ENCODE results near the gene PHC3.
"Not testable (repeated sequence)": the region's sequence is repeated elsewhere in the genome, so short reads cannot be mapped to it uniquely, and the experiment has no call there.

Gene PHC3

GRCh38 chr3:170204509-170204908 is 23.0 kb upstream of the PHC3 start:
- in situ Hi-C loops (cut with MboI; ENCODE audit: low pct_unique_long_range_greater_than_20kb, low sequenced_read_pairs, unreplicated experiment), result no loop called here
- DNase-seq (ENCODE audit: low spot score), result no peak
- no peak for TF ChIP-seq CTCF (IDR thresholded peaks at IDR 0.05; ENCODE audit: extremely low read depth, insufficient read depth, missing control alignments)

GRCh38 chr3:170204023-170204472 is 22.5 kb upstream of the PHC3 start:
- DNase-seq (ENCODE audit: low spot score), result no peak
- in situ Hi-C loops (cut with MboI; ENCODE audit: low pct_unique_long_range_greater_than_20kb, low sequenced_read_pairs, unreplicated experiment), result no loop called here
- TF ChIP-seq CTCF (IDR thresholded peaks at IDR 0.05; ENCODE audit: extremely low read depth, insufficient read depth, missing control alignments), result no peak

GRCh38 chr3:170203457-170203856 is 21.9 kb upstream of the PHC3 start:
- no peak for TF ChIP-seq CTCF (IDR thresholded peaks at IDR 0.05; ENCODE audit: extremely low read depth, insufficient read depth, missing control alignments)
- no peak for DNase-seq (ENCODE audit: low spot score)
- in situ Hi-C loops (cut with MboI; ENCODE audit: low pct_unique_long_range_greater_than_20kb, low sequenced_read_pairs, unreplicated experiment), result no loop called here

- in situ Hi-C loops (cut with MboI; ENCODE audit: low pct_unique_long_range_greater_than_20kb, low sequenced_read_pairs, unreplicated experiment), result no loop called here
- no peak for TF ChIP-seq CTCF (IDR thresholded peaks at IDR 0.05; ENCODE audit: extremely low read depth, insufficient read depth, missing control alignments)
- no peak for DNase-seq (ENCODE audit: low spot score)
Measured at GRCh38 chr3:170201527-170201926, 20.0 kb upstream of the PHC3 start.

- no peak for DNase-seq (ENCODE audit: low spot score)
- no peak for TF ChIP-seq CTCF (IDR thresholded peaks at IDR 0.05; ENCODE audit: extremely low read depth, insufficient read depth, missing control alignments)
- in situ Hi-C loops (cut with MboI; ENCODE audit: low pct_unique_long_range_greater_than_20kb, low sequenced_read_pairs, unreplicated experiment), result no loop called here
Measured at GRCh38 chr3:170200987-170201386, 19.5 kb upstream of the PHC3 start.

- no peak for DNase-seq (ENCODE audit: low spot score)
- TF ChIP-seq CTCF (IDR thresholded peaks at IDR 0.05; ENCODE audit: extremely low read depth, insufficient read depth, missing control alignments), result no peak
- in situ Hi-C loops (cut with MboI; ENCODE audit: low pct_unique_long_range_greater_than_20kb, low sequenced_read_pairs, unreplicated experiment), result no loop called here
Measured at GRCh38 chr3:170196833-170197232, 15.3 kb upstream of the PHC3 start.

GRCh38 chr3:170195759-170196158 is 14.2 kb upstream of the PHC3 start:
- DNase-seq (ENCODE audit: low spot score); in situ Hi-C loops (cut with MboI; ENCODE audit: low pct_unique_long_range_greater_than_20kb, low sequenced_read_pairs, unreplicated experiment): not testable (repeated sequence)
